HFFc6 (cell line): Measurements from ENCODE around the gene DZIP1L. TPM values are rescaled to one million over a fixed set of nuclear protein-coding genes. Genes with fewer than 3 reads are reported as not detected.

Source experiments
- DNase-seq: peaks from one replicate; pipeline ENCODE4 v3.0.0-alpha.2; 2018
- H3K27ac Mint-ChIP-seq: 2 replicates; pipeline ENCODE4 v1.8.0; 2020; ENCODE audit warnings: mild to moderate bottlenecking, mixed read lengths
- H3K27me3 Mint-ChIP-seq: 2 replicates; pipeline ENCODE4 v1.8.0; 2021; ENCODE audit warnings: mild to moderate bottlenecking, moderate library complexity, mixed read lengths; ENCODE audit not compliant: insufficient read depth
- H3K36me3 Mint-ChIP-seq: 2 replicates; pipeline ENCODE4 v1.8.0; 2021; ENCODE audit warnings: low read depth, mixed read lengths
- H3K4me1 Mint-ChIP-seq: 2 replicates; pipeline ENCODE4 v1.8.0; 2020; ENCODE audit warnings: low read depth, mixed read lengths
- H3K4me3 Mint-ChIP-seq: 2 replicates; pipeline ENCODE4 v1.8.0; 2020; ENCODE audit warnings: mild to moderate bottlenecking, moderate library complexity, mixed read lengths
- H3K9me3 Mint-ChIP-seq: 2 replicates; pipeline ENCODE4 v1.8.0; 2020; ENCODE audit warnings: mild to moderate bottlenecking, mixed read lengths
- total RNA-seq, 6 experiments: library from RNA; stranded (reverse); fragmentation: NEBNext Ultra II Directional; extraction: Animal tissue kit (Norgen Biotek cat#: 25700); gene quantifications; 2 replicates in 1 of 6; 3 replicates in 5 of 6; pipeline ENCODE4 v1.2.3, GENCODE V29; 2021
- TF ChIP-seq, protein P1 (sequence below): fragments of 200-600 bp; sonication (generic); IDR thresholded peaks from 2 replicates; pipeline ENCODE4 v1.5.0; 2021; ENCODE audit warnings: antibody characterized with exemption, mild to moderate bottlenecking

Gene DZIP1L
- total RNA-seq, 6 experiments from 2014 or later = 6.1 to 10.8 (median 8.8) TPM

DNA sequence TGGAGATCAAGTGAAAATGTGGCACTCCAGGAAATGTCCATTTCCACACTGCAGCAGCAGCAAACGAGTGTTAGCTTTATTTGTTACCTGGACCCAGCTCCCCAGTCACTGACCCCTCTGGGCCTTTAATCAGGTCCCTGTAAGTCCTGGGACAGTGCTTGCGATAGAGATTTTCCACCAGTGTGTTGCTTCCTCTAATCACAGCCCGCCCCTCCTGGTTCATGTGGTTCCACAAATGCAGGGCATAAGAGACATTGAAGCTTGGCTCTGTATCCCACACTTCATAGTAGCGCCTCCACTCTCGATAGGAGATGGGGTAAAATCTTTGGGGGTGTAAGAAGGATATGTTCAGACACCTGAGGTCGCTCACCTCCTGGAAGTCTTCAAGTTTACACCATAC is 8.8 kb upstream of the DZIP1L start:
- TF ChIP-seq, protein P1, sequence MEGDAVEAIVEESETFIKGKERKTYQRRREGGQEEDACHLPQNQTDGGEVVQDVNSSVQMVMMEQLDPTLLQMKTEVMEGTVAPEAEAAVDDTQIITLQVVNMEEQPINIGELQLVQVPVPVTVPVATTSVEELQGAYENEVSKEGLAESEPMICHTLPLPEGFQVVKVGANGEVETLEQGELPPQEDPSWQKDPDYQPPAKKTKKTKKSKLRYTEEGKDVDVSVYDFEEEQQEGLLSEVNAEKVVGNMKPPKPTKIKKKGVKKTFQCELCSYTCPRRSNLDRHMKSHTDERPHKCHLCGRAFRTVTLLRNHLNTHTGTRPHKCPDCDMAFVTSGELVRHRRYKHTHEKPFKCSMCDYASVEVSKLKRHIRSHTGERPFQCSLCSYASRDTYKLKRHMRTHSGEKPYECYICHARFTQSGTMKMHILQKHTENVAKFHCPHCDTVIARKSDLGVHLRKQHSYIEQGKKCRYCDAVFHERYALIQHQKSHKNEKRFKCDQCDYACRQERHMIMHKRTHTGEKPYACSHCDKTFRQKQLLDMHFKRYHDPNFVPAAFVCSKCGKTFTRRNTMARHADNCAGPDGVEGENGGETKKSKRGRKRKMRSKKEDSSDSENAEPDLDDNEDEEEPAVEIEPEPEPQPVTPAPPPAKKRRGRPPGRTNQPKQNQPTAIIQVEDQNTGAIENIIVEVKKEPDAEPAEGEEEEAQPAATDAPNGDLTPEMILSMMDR = no peak
- Mint-ChIP-seq H3K36me3 (no peaks in the 10 kb centered on the region; the same call in 1 of the 2 replicates), H3K27ac (no peak overlapping the region), H3K27me3 (peaks cover 2% of the 10 kb centered on the region; the same call in 1 of the 2 replicates), H3K4me1 (peaks cover 27% of the 10 kb centered on the region), H3K9me3 (no peaks in the 10 kb centered on the region), H3K4me3 (no peak overlapping the region)
- DNase-seq = no peak

DNA sequence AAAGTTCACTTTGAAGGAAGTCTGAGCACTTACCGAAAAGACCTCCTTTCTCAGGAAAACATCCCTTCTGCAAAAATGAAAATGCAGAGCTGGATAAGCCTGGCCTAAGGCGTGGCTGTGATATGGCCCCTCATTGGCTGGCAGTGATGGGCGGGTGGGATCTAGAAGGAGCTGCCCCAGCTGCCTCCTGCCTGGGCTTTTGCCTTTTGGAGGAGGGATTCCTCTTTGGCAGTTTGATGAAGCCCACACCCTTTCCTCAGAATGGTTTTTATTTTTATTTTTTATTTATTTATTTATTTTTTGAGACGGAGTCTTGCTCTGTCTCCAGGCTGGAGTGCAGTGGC is 4.0 kb upstream of the DZIP1L start:
- Mint-ChIP-seq H3K4me3 (peak overlapping the region; percentile 31; the same call in 1 of the 2 replicates), H3K27me3 (peaks cover 2% of the 10 kb centered on the region; the same call in 1 of the 2 replicates), H3K4me1 (peaks cover 29% of the 10 kb centered on the region), H3K36me3 (no peaks in the 10 kb centered on the region; the same call in 1 of the 2 replicates), H3K27ac (no peak overlapping the region), H3K9me3 (no peaks in the 10 kb centered on the region)
- DNase-seq = no peak
- TF ChIP-seq, protein P1 = no peak

DNA sequence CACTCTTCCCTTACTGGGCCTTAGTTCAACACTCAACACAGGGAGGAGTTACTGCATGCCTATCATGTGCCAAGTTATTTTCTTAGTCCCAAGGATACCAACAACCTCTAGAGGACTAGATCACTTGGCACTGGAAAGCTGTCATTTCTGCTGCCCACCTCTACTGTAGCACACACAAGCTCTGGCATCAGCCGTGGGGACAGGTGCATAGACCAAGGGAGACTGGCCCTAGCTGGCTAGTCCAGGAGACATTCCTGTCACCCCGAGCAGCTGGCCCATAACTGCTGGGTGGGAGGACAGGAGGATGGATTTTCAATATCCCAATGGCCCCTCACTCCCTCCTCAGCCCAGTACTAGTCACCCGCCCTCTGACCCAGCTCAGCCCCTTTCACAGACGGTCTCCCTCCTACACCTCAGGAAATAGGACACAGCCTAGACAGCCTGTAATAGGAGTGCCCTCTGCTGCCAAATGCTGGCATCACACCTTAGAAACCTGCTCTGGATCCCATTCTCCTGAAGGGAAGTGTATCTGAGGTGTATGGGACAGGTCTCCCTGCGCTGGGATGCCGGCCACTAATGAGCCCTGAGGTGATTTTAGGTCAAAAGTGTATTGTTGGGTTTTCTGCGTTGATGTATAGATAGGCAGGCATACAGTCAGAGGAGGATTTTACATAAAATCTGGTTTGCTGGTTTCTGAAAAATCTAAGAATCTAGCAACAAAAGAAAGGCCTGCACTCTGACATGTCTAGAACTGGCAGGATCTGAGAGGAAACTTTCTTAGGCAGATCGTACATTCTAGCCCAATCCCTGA is 3.4 kb upstream of the DZIP1L start:
- peaks cover 35% of the 10 kb centered on the region for H3K4me1 Mint-ChIP-seq
- H3K9me3 Mint-ChIP-seq = no peaks in the 10 kb centered on the region
- peak overlapping the region; percentile 31; the same call in 1 of the 2 replicates for H3K4me3 Mint-ChIP-seq

DNA sequence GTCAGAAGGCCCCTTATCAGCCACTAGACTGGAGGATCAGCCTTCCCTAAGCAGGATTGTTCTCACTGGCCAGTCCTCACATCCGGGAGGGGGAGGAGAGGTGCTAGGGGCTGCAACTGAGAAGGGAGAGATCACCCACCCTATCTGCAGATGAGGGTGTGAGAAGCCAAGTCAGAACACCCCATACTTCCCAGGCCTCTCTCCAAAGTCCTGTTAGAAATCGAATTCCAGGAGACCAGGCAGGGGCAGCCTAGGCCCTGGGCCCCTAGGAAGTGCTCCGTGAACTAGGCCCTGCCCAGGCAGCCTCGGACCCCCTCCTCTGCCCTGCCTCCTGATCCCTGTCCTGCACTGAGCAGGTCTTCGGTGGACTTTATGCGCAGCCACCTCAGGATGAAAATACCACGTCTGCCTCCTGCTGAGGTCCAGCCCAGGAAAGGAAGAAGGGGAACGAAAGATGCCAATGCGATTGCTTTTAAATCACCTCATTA is 933 bp downstream of the DZIP1L start:
- peaks cover 52% of the 10 kb centered on the region for H3K4me1 Mint-ChIP-seq
- H3K27ac Mint-ChIP-seq = peak overlapping the region; percentile 99
- H3K36me3 Mint-ChIP-seq = peaks cover 6% of the 10 kb centered on the region
- no peaks in the 10 kb centered on the region for H3K9me3 Mint-ChIP-seq
- DNase-seq = no peak
- TF ChIP-seq, protein P1 = no peak
- peak overlapping the region; percentile 98 for H3K4me3 Mint-ChIP-seq
- 0 out of 2 replicates have a peak, but pooled peaks cover 1% of the 10 kb centered on the region for H3K27me3 Mint-ChIP-seq

More for the DNA sequence above, 3.4 kb upstream of the DZIP1L start:
- H3K36me3 Mint-ChIP-seq = no peaks in the 10 kb centered on the region; the same call in 1 of the 2 replicates
- H3K27ac Mint-ChIP-seq = no peak overlapping the region
- peak; percentile 61 for DNase-seq
- peaks cover 2% of the 10 kb centered on the region; the same call in 1 of the 2 replicates for H3K27me3 Mint-ChIP-seq
- TF ChIP-seq, protein P1 = peak; percentile 88

DNA sequence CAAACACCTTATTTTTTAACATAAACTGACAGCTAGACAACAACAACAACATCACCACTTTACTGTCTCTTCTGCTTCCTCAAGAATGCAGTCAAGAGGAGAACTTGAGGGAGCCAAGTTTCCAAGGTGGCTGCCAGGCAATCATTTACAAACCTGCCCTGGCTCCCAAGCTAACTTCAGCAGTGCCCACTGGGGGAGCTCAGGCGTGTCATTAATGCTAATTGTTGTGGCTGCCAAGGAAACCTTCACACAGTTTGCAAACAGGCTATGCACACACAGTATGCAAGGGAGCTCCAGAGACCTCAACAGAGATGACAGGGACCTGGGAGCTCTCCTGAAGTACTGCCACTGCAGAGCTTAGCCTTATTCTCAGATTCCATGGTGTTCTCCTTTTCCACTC is 2.1 kb downstream of the DZIP1L start:
- peak overlapping the region; percentile 98 for H3K4me3 Mint-ChIP-seq
- peaks cover 43% of the 10 kb centered on the region for H3K4me1 Mint-ChIP-seq
- peaks cover 1% of the 10 kb centered on the region; the same call in 1 of the 2 replicates for H3K27me3 Mint-ChIP-seq
- peaks cover 9% of the 10 kb centered on the region for H3K36me3 Mint-ChIP-seq
- no peaks in the 10 kb centered on the region for H3K9me3 Mint-ChIP-seq
- H3K27ac Mint-ChIP-seq = peak overlapping the region; percentile 99
- TF ChIP-seq, protein P1 = no peak
- DNase-seq = no peak
